OCI-LY1 (cell line): ENCODE measurements around the gene MRAS.

Experiments
- EZH2 ChIP-seq: fragments of 200-600 bp; sonication (generic), shearing (Covaris generic); IDR thresholded peaks from 2 replicates; pipeline ENCODE4 v1.8.0; 2017; ENCODE audit warnings: borderline replicate concordance, mixed run types, mild to moderate bottlenecking, antibody characterized with exemption, low read length, moderate library complexity, mixed read lengths
- TF ChIP-seq, protein P1 (sequence below): fragments of 200-600 bp; sonication (generic), shearing (Covaris generic); IDR thresholded peaks from 2 replicates; pipeline ENCODE4 v1.5.1; 2017; ENCODE audit warnings: mild to moderate bottlenecking, antibody characterized with exemption, low read length, moderate library complexity, mixed read lengths

DNA sequence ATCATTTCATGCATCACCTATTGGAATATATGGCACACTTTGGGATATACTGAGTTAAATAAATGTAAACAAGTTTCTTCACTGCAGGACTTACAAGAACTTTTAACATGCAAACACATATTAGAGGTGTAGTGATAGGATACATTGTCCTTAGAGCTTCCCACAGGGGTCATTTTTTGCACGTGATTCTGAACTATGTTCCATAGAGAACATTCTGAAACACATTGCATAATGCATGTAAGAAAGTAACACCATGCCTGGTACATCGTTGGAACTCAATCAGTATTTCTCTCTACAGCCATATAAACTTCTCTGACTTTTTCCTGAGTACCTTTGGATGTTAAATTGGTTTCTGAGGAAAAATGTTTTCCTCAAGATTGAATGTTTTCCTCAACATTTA, 28.3 kb downstream of the MRAS start:
- TF ChIP-seq, protein P1, sequence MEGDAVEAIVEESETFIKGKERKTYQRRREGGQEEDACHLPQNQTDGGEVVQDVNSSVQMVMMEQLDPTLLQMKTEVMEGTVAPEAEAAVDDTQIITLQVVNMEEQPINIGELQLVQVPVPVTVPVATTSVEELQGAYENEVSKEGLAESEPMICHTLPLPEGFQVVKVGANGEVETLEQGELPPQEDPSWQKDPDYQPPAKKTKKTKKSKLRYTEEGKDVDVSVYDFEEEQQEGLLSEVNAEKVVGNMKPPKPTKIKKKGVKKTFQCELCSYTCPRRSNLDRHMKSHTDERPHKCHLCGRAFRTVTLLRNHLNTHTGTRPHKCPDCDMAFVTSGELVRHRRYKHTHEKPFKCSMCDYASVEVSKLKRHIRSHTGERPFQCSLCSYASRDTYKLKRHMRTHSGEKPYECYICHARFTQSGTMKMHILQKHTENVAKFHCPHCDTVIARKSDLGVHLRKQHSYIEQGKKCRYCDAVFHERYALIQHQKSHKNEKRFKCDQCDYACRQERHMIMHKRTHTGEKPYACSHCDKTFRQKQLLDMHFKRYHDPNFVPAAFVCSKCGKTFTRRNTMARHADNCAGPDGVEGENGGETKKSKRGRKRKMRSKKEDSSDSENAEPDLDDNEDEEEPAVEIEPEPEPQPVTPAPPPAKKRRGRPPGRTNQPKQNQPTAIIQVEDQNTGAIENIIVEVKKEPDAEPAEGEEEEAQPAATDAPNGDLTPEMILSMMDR = no peak
- no peak for TF ChIP-seq EZH2
